NT2/D1 (cell line): ENCODE data around the gene TIMELESS.

ENCODE experiments used
- SUZ12 ChIP-seq: IDR thresholded peaks from 2 replicates; pipeline ENCODE4 v1.6.1; 2011; ENCODE audit not compliant: insufficient read length, insufficient read depth; ENCODE audit errors: extremely low read depth
- YY1 ChIP-seq: IDR thresholded peaks from 2 replicates; pipeline ENCODE4 v1.6.1; 2011; ENCODE audit not compliant: insufficient read length, insufficient read depth

DNA sequence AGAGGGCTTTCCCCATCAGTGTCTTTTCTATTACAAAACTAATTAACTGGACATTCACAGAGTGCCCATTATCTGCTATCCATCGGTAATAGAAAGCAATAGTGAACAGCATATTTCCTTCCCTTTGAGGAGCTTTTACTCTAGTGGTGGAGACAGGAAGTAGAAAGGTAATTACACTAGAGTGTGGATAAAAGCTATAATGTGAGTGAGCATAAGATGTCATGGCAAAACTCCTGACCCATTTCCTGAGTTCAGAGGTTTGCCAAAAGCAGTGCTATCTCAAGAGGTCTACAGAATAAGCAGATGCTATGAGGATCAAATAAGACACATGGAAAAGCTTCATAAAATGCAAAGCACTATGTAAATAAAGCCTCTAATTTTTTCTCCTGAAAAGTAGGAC, 24.0 kb downstream of the TIMELESS start:
- TF ChIP-seq YY1 (no peak), SUZ12 (no peak)
